Bronchial epithelial cell (primary cell): ENCODE results near the gene RNF146. TPM values are rescaled to one million over a fixed set of nuclear protein-coding genes. Genes with fewer than 3 reads are reported as not detected.

Experiments used
- DNase-seq: peaks from one replicate; pipeline ENCODE4 v3.0.0-alpha.2; 2010; ENCODE audit warnings: low read depth
- FAIRE-seq: peaks from 2 replicates; lab custom pipeline; 2011; peaks lifted over from hg19 to GRCh38; lab: Jason Lieb, UNC
- H3K27me3 ChIP-seq: 2 replicates; pipeline ENCODE4 v1.5.1; 2011; ENCODE audit warnings: low read length; ENCODE audit not compliant: control insufficient read depth, insufficient read depth
- H3K36me3 ChIP-seq: 2 replicates; pipeline ENCODE4 v1.5.1; 2011; ENCODE audit warnings: low read length; ENCODE audit not compliant: control insufficient read depth, insufficient read depth
- H3K4me3 ChIP-seq: 2 replicates; pipeline ENCODE4 v1.5.1; 2011; ENCODE audit warnings: mild to moderate bottlenecking, low read depth, low read length, control low read depth
- CTCF ChIP-seq: IDR thresholded peaks from 2 replicates; pipeline ENCODE4 v1.5.1; 2011; ENCODE audit warnings: mild to moderate bottlenecking, moderate library complexity, low read length, control low read depth, inconsistent platforms; ENCODE audit not compliant: insufficient read depth, severe bottlenecking
- total RNA-seq: library from RNA; depleted of rRNA; stranded (reverse); fragments of >200 nt; gene quantifications from 2 replicates; pipeline ENCODE4 v1.2.1, GENCODE V29; 2014

The RNF146 gene
- total RNA-seq, 1 donor from 2014 or later: 49.0 TPM

- H3K27me3 ChIP-seq: no peaks in the 10 kb centered on the region
- TF ChIP-seq CTCF: no peak
- H3K4me3 ChIP-seq: no peak overlapping the region
- FAIRE-seq (no peak), DNase-seq (peak; percentile 26)
- H3K36me3 ChIP-seq: peaks cover 3% of the 10 kb centered on the region
These were observed 33.0 kb downstream of the RNF146 start for GRCh38 chr6:127299522-127300240.

- H3K36me3 ChIP-seq: peaks cover 3% of the 10 kb centered on the region
- no peaks in the 10 kb centered on the region for H3K27me3 ChIP-seq
- no peak for TF ChIP-seq CTCF
- DNase-seq (peak; percentile 43), FAIRE-seq (no peak)
- no peak overlapping the region for H3K4me3 ChIP-seq
These were observed 33.7 kb downstream of the RNF146 start for GRCh38 chr6:127300411-127300810.

GRCh38 chr6:127301199-127301700, 34.6 kb downstream of the RNF146 start:
- FAIRE-seq (no peak), DNase-seq (no peak)
- peaks cover 3% of the 10 kb centered on the region for H3K36me3 ChIP-seq
- TF ChIP-seq CTCF: no peak
- H3K4me3 ChIP-seq: no peak overlapping the region
- no peaks in the 10 kb centered on the region for H3K27me3 ChIP-seq

GRCh38 chr6:127302728-127303660, 36.3 kb downstream of the RNF146 start:
- DNase-seq (peak; percentile 59), FAIRE-seq (no peak)

GRCh38 chr6:127303917-127304316, 37.3 kb downstream of the RNF146 start:
- Histone ChIP-seq H3K27me3 (no peaks in the 10 kb centered on the region), H3K4me3 (no peak overlapping the region), H3K36me3 (peaks cover 1% of the 10 kb centered on the region)
- FAIRE-seq (no peak), DNase-seq (no peak)
- no peak for TF ChIP-seq CTCF

More at GRCh38 chr6:127302728-127303660, 36.3 kb downstream of the RNF146 start:
- Histone ChIP-seq H3K36me3 (peaks cover 1% of the 10 kb centered on the region), H3K27me3 (no peaks in the 10 kb centered on the region), H3K4me3 (no peak overlapping the region)
- TF ChIP-seq CTCF: peak; percentile 44
